SK-N-SH (cell line): ENCODE measurements around the gene RNF112. TPM values are rescaled to one million over a fixed set of nuclear protein-coding genes. Genes with fewer than 3 reads are reported as not detected.

Experiments
- CTCF ChIA-PET: fragments of 300-600, 350-600 bp; formaldehyde crosslinking; extraction: SDS; loops from one replicate; lab custom pipeline; 2021; lab: Yijun Ruan, JAX
- POLR2A ChIA-PET: fragments of 350-600 bp; sonication (Branson Sonifier 250); formaldehyde crosslinking; extraction: SDS; loops from one replicate; lab custom pipeline; 2020; ENCODE audit warnings: antibody characterized with exemption, inconsistent platforms; lab: Yijun Ruan, JAX
- DNase-seq: peaks from one replicate; pipeline ENCODE4 v3.0.0; 2012
- H2AFZ ChIP-seq: fragments of 200-600 bp; sonication (generic); 2 replicates; pipeline ENCODE4 v1.8.1; 2016; ENCODE audit warnings: antibody characterized with exemption, mild to moderate bottlenecking, low read depth
- H3F3A ChIP-seq: fragments of 200-600 bp; sonication (generic); replicated peaks from 2 replicates; pipeline ENCODE3; 2016; ENCODE audit warnings: antibody characterized with exemption, mild to moderate bottlenecking; ENCODE audit not compliant: insufficient read depth
- H3K27ac ChIP-seq, 2 experiments: fragments of 200-500 bp in 1 of 2; fragments of 200-600 bp in 1 of 2; sonication (Bioruptor generic) in 1 of 2; sonication (generic), shearing (Covaris generic) in 1 of 2; 2 replicates each; pipeline versions ENCODE4 v1.5.1 to v1.6.1; 2014 to 2016; ENCODE audit warnings: low read depth in 2 of 2, inconsistent platforms in 1 of 2, low read length in 1 of 2, mild to moderate bottlenecking in 1 of 2, mixed read lengths in 1 of 2
- H3K27me3 ChIP-seq: fragments of 200-600 bp; sonication (generic), shearing (Covaris generic); 2 replicates; pipeline ENCODE4 v1.6.1; 2016; ENCODE audit warnings: mixed run types; ENCODE audit not compliant: insufficient read depth
- H3K36me3 ChIP-seq, 2 experiments: fragments of 200-500 bp in 1 of 2; fragments of 200-600 bp in 1 of 2; sonication (Bioruptor generic) in 1 of 2; sonication (generic) in 1 of 2; replicated peaks in 1 of 2; 2 replicates each; pipeline versions ENCODE3 to v1.5.1; 2014 to 2016; ENCODE audit warnings: low read length in 1 of 2, mild to moderate bottlenecking in 1 of 2; ENCODE audit not compliant: insufficient read depth in 2 of 2, control insufficient read depth in 1 of 2
- H3K4me1 ChIP-seq, 2 experiments: fragments of 200-500 bp in 1 of 2; fragments of 200-600 bp in 1 of 2; sonication (Bioruptor generic) in 1 of 2; sonication (generic), shearing (Covaris generic) in 1 of 2; 2 replicates each; pipeline versions ENCODE4 v1.5.1 to v1.6.1; 2014 to 2016; ENCODE audit warnings: low read depth in 1 of 2, low read length in 1 of 2, mixed run types in 1 of 2; ENCODE audit not compliant: insufficient read depth in 2 of 2, control insufficient read depth in 1 of 2
- H3K4me2 ChIP-seq: fragments of 200-600 bp; sonication (generic), shearing (Covaris generic); 2 replicates; pipeline ENCODE4 v1.6.1; 2017; ENCODE audit warnings: mixed run types
- H3K4me3 ChIP-seq, 2 experiments: fragments of 200-500 bp in 1 of 2; fragments of 200-600 bp in 1 of 2; sonication (Bioruptor generic) in 1 of 2; sonication (generic), shearing (Covaris generic) in 1 of 2; 2 replicates each; pipeline versions ENCODE4 v1.5.1 to v1.8.1; 2014 to 2016; ENCODE audit warnings: low read depth in 2 of 2, inconsistent platforms in 1 of 2, low read length in 1 of 2, mild to moderate bottlenecking in 1 of 2, mixed read lengths in 1 of 2, moderate library complexity in 1 of 2
- H3K79me2 ChIP-seq: fragments of 200-600 bp; sonication (generic); 2 replicates; pipeline ENCODE4 v1.8.1; 2017; ENCODE audit warnings: mild to moderate bottlenecking; ENCODE audit not compliant: insufficient read depth
- H3K9ac ChIP-seq: fragments of 200-600 bp; sonication (generic); 2 replicates; pipeline ENCODE4 v1.6.1; 2017; ENCODE audit warnings: mixed run types
- H3K9me2 ChIP-seq: fragments of 200-600 bp; sonication (generic); 2 replicates; pipeline ENCODE4 v1.6.1; 2017; ENCODE audit warnings: mixed run types
- H3K9me3 ChIP-seq: fragments of 200-600 bp; sonication (generic); 2 replicates; pipeline ENCODE4 v1.6.1; 2017; ENCODE audit warnings: mixed run types, mild to moderate bottlenecking, moderate library complexity
- H4K20me1 ChIP-seq: fragments of 200-600 bp; sonication (generic); 2 replicates; pipeline ENCODE4 v1.6.1; 2017; ENCODE audit warnings: mild to moderate bottlenecking, mixed run types; ENCODE audit not compliant: insufficient read depth
- GATA2 ChIP-seq: sonication (generic); formaldehyde crosslinking; IDR thresholded peaks from 2 replicates; pipeline ENCODE4 v1.5.0; 2020; ENCODE audit warnings: mild to moderate bottlenecking, missing genetic modification reagents
- NFIC ChIP-seq: IDR thresholded peaks from 2 replicates; pipeline ENCODE4 v1.4.0; 2012; ENCODE audit warnings: borderline replicate concordance
- TCF12 ChIP-seq: IDR thresholded peaks from 2 replicates; pipeline ENCODE4 v1.4.0; 2012
- TEAD4 ChIP-seq: IDR thresholded peaks from 2 replicates; pipeline ENCODE4 v1.4.0; 2012; ENCODE audit warnings: mild to moderate bottlenecking, borderline replicate concordance; ENCODE audit not compliant: insufficient read depth
- WGBS: methylation state at CpG from one replicate; pipeline ENCODE4 v1.1.6; 2017; ENCODE audit warnings: low lambda C conversion rate; 5-methylcytosine and 5-hydroxymethylcytosine counted together
- polyA plus RNA-seq, 3 experiments: library from polyadenylated mRNA; depleted of rRNA; stranded (reverse); fragments of >200 nt; gene quantifications; 2 replicates each; pipeline ENCODE4 v1.2.3, GENCODE V29; 2012
- TF ChIP-seq, protein P1 (sequence below): IDR thresholded peaks from 2 replicates; pipeline ENCODE4 v1.4.0; 2012; ENCODE audit warnings: low read depth, borderline replicate concordance
- TF ChIP-seq, protein P2 (sequence below): IDR thresholded peaks from 2 replicates; pipeline ENCODE4 v1.4.0; 2012; ENCODE audit warnings: low read depth, borderline replicate concordance
- TF ChIP-seq, protein P3 (sequence below): IDR thresholded peaks from 2 replicates; pipeline ENCODE4 v1.6.1; 2012; ENCODE audit warnings: mild to moderate bottlenecking, low read depth, low read length, moderate library complexity
- TF ChIP-seq, protein P4 (sequence below): fragments of 150-350 bp; IDR thresholded peaks from 2 replicates; pipeline ENCODE4 v1.6.1; 2017; ENCODE audit warnings: antibody characterized with exemption, low read length, low read depth, borderline replicate concordance

The RNF112 gene
- polyA plus RNA-seq, 1 of the 3 experiments (the other 2 are of a cell fraction), result 22.6 TPM

DNA sequence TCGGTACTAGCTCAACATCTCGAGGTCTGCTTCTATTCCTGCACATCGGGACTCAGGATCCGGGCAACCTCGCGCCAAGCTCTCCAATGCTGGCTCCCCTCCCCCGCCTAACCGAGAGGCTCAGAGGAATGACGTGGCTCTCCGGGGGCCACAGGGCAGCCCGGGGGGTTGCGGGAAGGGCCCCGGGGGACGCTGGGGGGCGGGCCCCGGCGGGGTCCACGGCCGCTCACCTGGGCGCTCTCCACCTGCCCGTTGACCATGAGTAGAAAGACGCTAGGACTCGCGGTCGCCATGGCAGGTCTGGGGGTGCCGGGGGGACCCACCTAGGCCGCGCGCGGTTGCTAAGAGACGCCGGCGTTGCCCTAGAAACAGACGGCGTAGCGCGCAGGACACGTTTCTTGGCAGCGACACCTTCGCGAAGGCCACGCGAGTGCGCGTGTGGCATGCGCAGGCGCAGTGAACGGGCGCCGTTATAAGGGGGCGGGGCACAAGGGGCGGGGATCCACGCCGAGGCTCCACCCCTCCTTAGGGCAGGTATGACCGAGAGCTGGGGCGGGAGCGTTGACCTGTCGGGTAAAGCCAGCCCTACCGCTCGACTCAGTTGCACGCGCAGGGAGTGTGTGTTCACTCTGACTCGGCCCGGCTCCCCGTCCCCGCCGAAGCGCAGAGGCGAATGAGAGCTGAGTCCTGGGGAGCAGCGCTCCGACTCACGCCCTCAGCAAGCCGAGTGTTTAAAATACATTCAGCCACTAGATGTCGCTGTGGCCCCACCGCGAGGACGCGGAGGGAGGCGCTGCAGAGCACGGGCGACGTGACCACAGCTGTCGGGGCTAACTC, 48.5 kb upstream of the RNF112 start, which contains the start of gene B9D1 (continued):
- TF ChIP-seq, protein P1, sequence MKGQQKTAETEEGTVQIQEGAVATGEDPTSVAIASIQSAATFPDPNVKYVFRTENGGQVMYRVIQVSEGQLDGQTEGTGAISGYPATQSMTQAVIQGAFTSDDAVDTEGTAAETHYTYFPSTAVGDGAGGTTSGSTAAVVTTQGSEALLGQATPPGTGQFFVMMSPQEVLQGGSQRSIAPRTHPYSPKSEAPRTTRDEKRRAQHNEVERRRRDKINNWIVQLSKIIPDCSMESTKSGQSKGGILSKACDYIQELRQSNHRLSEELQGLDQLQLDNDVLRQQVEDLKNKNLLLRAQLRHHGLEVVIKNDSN, result no peak
- TF ChIP-seq GATA2 (CRISPR knock-in tag) (no peak), NFIC (peak; percentile 31; the same call in 1 of the 2 replicates)
- TF ChIP-seq, protein P2, sequence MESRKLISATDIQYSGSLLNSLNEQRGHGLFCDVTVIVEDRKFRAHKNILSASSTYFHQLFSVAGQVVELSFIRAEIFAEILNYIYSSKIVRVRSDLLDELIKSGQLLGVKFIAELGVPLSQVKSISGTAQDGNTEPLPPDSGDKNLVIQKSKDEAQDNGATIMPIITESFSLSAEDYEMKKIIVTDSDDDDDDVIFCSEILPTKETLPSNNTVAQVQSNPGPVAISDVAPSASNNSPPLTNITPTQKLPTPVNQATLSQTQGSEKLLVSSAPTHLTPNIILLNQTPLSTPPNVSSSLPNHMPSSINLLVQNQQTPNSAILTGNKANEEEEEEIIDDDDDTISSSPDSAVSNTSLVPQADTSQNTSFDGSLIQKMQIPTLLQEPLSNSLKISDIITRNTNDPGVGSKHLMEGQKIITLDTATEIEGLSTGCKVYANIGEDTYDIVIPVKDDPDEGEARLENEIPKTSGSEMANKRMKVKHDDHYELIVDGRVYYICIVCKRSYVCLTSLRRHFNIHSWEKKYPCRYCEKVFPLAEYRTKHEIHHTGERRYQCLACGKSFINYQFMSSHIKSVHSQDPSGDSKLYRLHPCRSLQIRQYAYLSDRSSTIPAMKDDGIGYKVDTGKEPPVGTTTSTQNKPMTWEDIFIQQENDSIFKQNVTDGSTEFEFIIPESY, result no peak
- TF ChIP-seq, protein P3, sequence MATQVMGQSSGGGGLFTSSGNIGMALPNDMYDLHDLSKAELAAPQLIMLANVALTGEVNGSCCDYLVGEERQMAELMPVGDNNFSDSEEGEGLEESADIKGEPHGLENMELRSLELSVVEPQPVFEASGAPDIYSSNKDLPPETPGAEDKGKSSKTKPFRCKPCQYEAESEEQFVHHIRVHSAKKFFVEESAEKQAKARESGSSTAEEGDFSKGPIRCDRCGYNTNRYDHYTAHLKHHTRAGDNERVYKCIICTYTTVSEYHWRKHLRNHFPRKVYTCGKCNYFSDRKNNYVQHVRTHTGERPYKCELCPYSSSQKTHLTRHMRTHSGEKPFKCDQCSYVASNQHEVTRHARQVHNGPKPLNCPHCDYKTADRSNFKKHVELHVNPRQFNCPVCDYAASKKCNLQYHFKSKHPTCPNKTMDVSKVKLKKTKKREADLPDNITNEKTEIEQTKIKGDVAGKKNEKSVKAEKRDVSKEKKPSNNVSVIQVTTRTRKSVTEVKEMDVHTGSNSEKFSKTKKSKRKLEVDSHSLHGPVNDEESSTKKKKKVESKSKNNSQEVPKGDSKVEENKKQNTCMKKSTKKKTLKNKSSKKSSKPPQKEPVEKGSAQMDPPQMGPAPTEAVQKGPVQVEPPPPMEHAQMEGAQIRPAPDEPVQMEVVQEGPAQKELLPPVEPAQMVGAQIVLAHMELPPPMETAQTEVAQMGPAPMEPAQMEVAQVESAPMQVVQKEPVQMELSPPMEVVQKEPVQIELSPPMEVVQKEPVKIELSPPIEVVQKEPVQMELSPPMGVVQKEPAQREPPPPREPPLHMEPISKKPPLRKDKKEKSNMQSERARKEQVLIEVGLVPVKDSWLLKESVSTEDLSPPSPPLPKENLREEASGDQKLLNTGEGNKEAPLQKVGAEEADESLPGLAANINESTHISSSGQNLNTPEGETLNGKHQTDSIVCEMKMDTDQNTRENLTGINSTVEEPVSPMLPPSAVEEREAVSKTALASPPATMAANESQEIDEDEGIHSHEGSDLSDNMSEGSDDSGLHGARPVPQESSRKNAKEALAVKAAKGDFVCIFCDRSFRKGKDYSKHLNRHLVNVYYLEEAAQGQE, result no peak

DNA sequence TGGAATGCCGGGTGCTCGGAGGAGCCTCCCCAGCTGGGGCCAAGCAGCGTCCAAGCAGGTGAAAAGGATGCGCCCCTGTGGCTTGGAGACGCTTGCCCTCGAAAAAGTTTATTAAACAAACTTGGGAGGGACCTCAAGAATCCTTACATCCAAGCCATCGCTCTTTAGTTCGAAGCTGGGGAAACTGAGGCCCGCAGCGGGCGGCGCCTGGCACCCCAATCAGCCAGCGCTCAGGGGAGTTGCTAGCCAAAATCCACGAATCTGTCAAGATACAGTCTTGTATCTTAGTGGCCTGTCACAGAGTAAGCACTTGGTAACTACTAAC, 48.0 kb upstream of the RNF112 start:
- Histone ChIP-seq H3K9me3 (no peaks in the 10 kb centered on the region), H3K4me1 (peaks cover 13 to 32% of the 10 kb centered on the region in 2 experiments; a peak in 2 of 4 replicates), H3K4me2 (peak overlapping the region; percentile 85), H3K36me3 (peaks cover 0 to 5% of the 10 kb centered on the region in 2 experiments), H2AFZ (peak overlapping the region; percentile 83; the same call in 1 of the 2 replicates), H3K9ac (no peak overlapping the region; the same call in 1 of the 2 replicates), H3K79me2 (peaks cover 8% of the 10 kb centered on the region), H3K27me3 (no peaks in the 10 kb centered on the region), H4K20me1 (no peaks in the 10 kb centered on the region), H3K27ac (no peak overlapping the region), H3K4me3 (peak overlapping the region; percentile 72 to 75), H3K9me2 (no peaks in the 10 kb centered on the region), H3F3A (peaks cover 7% of the 10 kb centered on the region)
- no peak for TF ChIP-seq TCF12
- TF ChIP-seq, protein P4, sequence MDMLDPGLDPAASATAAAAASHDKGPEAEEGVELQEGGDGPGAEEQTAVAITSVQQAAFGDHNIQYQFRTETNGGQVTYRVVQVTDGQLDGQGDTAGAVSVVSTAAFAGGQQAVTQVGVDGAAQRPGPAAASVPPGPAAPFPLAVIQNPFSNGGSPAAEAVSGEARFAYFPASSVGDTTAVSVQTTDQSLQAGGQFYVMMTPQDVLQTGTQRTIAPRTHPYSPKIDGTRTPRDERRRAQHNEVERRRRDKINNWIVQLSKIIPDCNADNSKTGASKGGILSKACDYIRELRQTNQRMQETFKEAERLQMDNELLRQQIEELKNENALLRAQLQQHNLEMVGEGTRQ, result no peak
- no peak for TF ChIP-seq TEAD4
- POLR2A ChIA-PET, result interaction anchor here (0.8 to 2.3 kb wide), 4 partner anchors 15 to 399 kb away, joined by 3 to 15 read pairs (median 12); partner anchors contain the start of genes MAPK7 and MFAP4
- WGBS, result 43% methylated on average over 11 of the region's 14 CpGs
- CTCF ChIA-PET, result interaction anchor here (0.5 to 12.0 kb wide), 65 partner anchors 9 to 438 kb away, joined by 3 to 305 read pairs (median 6); partner anchors contain the start of genes ALDH3A2, MAPK7, MFAP4 and RNF112
- no peak for DNase-seq
